Stimulated activated CD8-positive, alpha-beta memory T cell treated with anti-CD3 and anti-CD28 coated beads, Interleukin-2, amount 100 ng/mL, for 48 hours (primary cell): Measurements from ENCODE around the gene ANGPTL8.

Experiments used
- DNase-seq, 2 donors: peaks; one replicate each; pipeline ENCODE4 v3.0.0-alpha.2; 2020; ENCODE audit warnings: low read depth in 2 of 2

The ANGPTL8 gene

GRCh38 chr19:11203194-11204075, 36.0 kb upstream of the ANGPTL8 start:
- DNase-seq, result peak in 1 of 2 donors; percentile 32

GRCh38 chr19:11204076-11204602, 35.3 kb upstream of the ANGPTL8 start:
- DNase-seq, result no peak

GRCh38 chr19:11204943-11205349, 34.5 kb upstream of the ANGPTL8 start:
- DNase-seq, result no peak

GRCh38 chr19:11205939-11206570, 33.4 kb upstream of the ANGPTL8 start:
- no peak for DNase-seq

- DNase-seq, result no peak
These were observed 30.6 kb upstream of the ANGPTL8 start for GRCh38 chr19:11208561-11209471.

GRCh38 chr19:11209839-11210655, 29.4 kb upstream of the ANGPTL8 start:
- DNase-seq, result no peak

GRCh38 chr19:11210656-11210928, 28.8 kb upstream of the ANGPTL8 start:
- DNase-seq, result no peak

GRCh38 chr19:11214387-11214786, 25.0 kb upstream of the ANGPTL8 start:
- no peak for DNase-seq

GRCh38 chr19:11221082-11221598, 18.3 kb upstream of the ANGPTL8 start:
- no peak for DNase-seq

GRCh38 chr19:11223200-11223599, 16.2 kb upstream of the ANGPTL8 start:
- DNase-seq, result no peak

GRCh38 chr19:11224429-11224828, 15.0 kb upstream of the ANGPTL8 start:
- DNase-seq, result no peak

- DNase-seq, result no peak
These were observed 14.2 kb upstream of the ANGPTL8 start for GRCh38 chr19:11225172-11225571.

GRCh38 chr19:11225815-11226214, 13.6 kb upstream of the ANGPTL8 start:
- DNase-seq, result no peak

GRCh38 chr19:11226716-11227166, 12.7 kb upstream of the ANGPTL8 start:
- no peak for DNase-seq

GRCh38 chr19:11227195-11227886, 12.1 kb upstream of the ANGPTL8 start:
- DNase-seq, result peak in 1 of 2 donors; percentile 21

- no peak for DNase-seq
These were observed 8.6 kb upstream of the ANGPTL8 start for GRCh38 chr19:11230621-11231386.

- no peak for DNase-seq
These were observed 6.9 kb upstream of the ANGPTL8 start for GRCh38 chr19:11232555-11232954.

- no peak for DNase-seq
These were observed 6.3 kb upstream of the ANGPTL8 start for GRCh38 chr19:11233073-11233472.

- DNase-seq, result no peak
These were observed 4.8 kb upstream of the ANGPTL8 start for GRCh38 chr19:11234486-11235075.
